MCF 10A (cell line): Measurements from ENCODE around the gene ERCC8. TPM values are rescaled to one million over a fixed set of nuclear protein-coding genes. Genes with fewer than 3 reads are reported as not detected.
A peak's percentile ranks its signal among the peaks of the same experiment; 100 is the strongest.

ENCODE experiments used
- BruUV-seq: library from RNA; stranded (reverse); fragments of 400-500 nt; replicated peaks from 2 replicates; lab custom pipeline; 2021; lab: Mats Ljungman, UMichigan
- CTCF ChIA-PET: fragments of 300-600 bp; sonication (Branson Sonifier 250); formaldehyde crosslinking; extraction: SDS; loops from one replicate; lab custom pipeline; 2021; ENCODE audit warnings: antibody characterized with exemption, inconsistent platforms; lab: Yijun Ruan, JAX
- POLR2A ChIA-PET: fragments of 300-600, 350-650 bp; sonication (Branson Sonifier 250); formaldehyde crosslinking; extraction: SDS; loops from one replicate; lab custom pipeline; 2020; ENCODE audit warnings: antibody characterized with exemption, inconsistent platforms; lab: Yijun Ruan, JAX
- DNase-seq: peaks from one replicate; pipeline ENCODE4 v3.0.0-alpha.2; 2018; ENCODE audit not compliant: unreplicated experiment
- H3K27ac Mint-ChIP-seq: one replicate; pipeline ENCODE4 v1.8.0; 2022; ENCODE audit warnings: mild to moderate bottlenecking, low read depth, mixed read lengths; ENCODE audit not compliant: unreplicated experiment
- H3K27me3 Mint-ChIP-seq: one replicate; pipeline ENCODE4 v1.8.0; 2022; ENCODE audit warnings: mixed read lengths; ENCODE audit not compliant: insufficient read depth, unreplicated experiment
- H3K36me3 Mint-ChIP-seq: one replicate; pipeline ENCODE4 v1.8.0; 2022; ENCODE audit warnings: mild to moderate bottlenecking, moderate library complexity, mixed read lengths; ENCODE audit not compliant: insufficient read depth, unreplicated experiment
- H3K4me1 Mint-ChIP-seq: one replicate; pipeline ENCODE4 v1.8.0; 2022; ENCODE audit warnings: mixed read lengths; ENCODE audit not compliant: insufficient read depth, unreplicated experiment
- H3K4me3 Mint-ChIP-seq: one replicate; pipeline ENCODE4 v1.8.0; 2022; ENCODE audit warnings: mild to moderate bottlenecking, moderate library complexity, mixed read lengths; ENCODE audit not compliant: unreplicated experiment
- H3K9me3 Mint-ChIP-seq: one replicate; pipeline ENCODE4 v1.8.0; 2022; ENCODE audit warnings: mixed read lengths; ENCODE audit not compliant: unreplicated experiment
- intact Hi-C: fragments of 100-400 bp; cut with micrococcal nuclease; formaldehyde crosslinking; loops from 2 replicates; pipeline ENCODE4 v1.14.1; 2022
- total RNA-seq: library from RNA; stranded (reverse); gene quantifications from 2 replicates; pipeline ENCODE4 v1.2.3, GENCODE V29; 2022
- TF ChIP-seq, protein P1 (sequence below): fragments of 200-600 bp; IDR thresholded peaks from one replicate; pipeline ENCODE4 v1.8.0; 2022; ENCODE audit warnings: antibody characterized with exemption, mild to moderate bottlenecking; ENCODE audit not compliant: unreplicated experiment

Gene ERCC8
- total RNA-seq, 1 experiment from 2014 or later, result 17.2 TPM

DNA sequence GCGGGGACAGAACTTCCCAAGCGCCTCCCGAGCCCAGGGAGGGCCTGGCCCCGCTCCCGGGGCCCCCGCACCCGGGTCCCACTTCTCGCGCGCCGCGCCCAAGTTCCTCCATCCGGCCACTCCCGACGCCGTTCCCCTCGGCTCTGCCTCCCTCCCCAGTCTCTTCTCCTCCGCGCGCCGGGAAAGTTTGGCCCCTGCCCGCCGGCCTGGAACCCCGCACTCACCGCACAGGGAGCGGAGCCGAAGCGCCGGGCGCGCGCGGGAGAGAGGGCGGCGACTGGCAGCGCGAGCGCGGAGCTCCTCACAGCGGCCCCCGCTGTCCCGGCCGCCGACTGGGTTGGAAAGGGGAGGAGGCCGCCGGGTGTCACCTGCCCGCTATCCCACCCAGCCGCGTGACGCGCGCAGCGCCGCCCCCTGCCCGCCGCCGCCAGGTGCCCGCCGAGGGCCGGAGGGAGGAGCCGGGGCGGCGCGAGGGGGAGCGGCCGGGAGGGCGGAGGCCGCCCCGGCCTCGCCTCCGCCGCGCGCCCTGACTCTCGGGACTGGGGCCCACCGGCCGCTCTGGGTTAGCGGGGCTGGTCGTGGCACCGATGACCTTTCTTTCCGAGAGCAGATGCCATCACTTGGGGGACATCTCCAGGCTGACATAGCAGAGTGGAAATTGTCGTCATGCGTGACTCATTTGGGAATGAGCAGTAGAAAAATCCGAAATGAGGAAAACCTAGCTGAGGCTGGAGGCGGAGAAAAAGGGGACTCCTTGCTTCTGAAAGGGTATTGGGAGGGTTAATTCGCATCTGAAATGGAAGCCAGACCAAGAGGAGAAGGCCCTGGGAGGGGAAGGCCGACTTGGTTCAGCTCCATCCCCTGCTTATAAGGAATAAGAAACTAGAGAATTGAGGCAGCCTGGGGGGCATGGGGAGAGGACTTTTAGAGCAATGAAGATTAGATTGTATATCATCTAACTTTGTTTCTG, 100.6 kb downstream of the ERCC8 start, which contains the start of gene ELOVL7:
ELOVL7 (minus strand) TSS at position 334 of the 970 bp plus-strand sequence. CDS start 56,872 bp downstream, outside the sequence.
- intact Hi-C loops, result loop anchor here (1.0 to 5.0 kb wide), 3 partner anchors 39 to 167 kb away; no protein-coding TSS in a partner anchor
- H3K27ac Mint-ChIP-seq, result peak within 1 kb of the TSS; percentile 75
- peak; percentile 76 for DNase-seq
- peak within 1 kb of the TSS; percentile 88 for H3K4me3 Mint-ChIP-seq
- ChIA-PET CTCF (interaction anchor here (0.5 to 2.1 kb wide), 11 partner anchors 9 to 1313 kb away, joined by 3 to 12 read pairs (median 3); no protein-coding TSS in a partner anchor), POLR2A (interaction anchor here (0.7 to 3.3 kb wide), 11 partner anchors 9 to 156 kb away, joined by 3 to 31 read pairs (median 4); partner anchors contain the start of gene DEPDC1B)
- BruUV-seq, result no TSS peak
- TF ChIP-seq, protein P1, sequence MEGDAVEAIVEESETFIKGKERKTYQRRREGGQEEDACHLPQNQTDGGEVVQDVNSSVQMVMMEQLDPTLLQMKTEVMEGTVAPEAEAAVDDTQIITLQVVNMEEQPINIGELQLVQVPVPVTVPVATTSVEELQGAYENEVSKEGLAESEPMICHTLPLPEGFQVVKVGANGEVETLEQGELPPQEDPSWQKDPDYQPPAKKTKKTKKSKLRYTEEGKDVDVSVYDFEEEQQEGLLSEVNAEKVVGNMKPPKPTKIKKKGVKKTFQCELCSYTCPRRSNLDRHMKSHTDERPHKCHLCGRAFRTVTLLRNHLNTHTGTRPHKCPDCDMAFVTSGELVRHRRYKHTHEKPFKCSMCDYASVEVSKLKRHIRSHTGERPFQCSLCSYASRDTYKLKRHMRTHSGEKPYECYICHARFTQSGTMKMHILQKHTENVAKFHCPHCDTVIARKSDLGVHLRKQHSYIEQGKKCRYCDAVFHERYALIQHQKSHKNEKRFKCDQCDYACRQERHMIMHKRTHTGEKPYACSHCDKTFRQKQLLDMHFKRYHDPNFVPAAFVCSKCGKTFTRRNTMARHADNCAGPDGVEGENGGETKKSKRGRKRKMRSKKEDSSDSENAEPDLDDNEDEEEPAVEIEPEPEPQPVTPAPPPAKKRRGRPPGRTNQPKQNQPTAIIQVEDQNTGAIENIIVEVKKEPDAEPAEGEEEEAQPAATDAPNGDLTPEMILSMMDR, result no peak
- H3K36me3 Mint-ChIP-seq, result no peaks in the 10 kb centered on the region
- H3K9me3 Mint-ChIP-seq, result no peaks in the 10 kb centered on the region
- H3K27me3 Mint-ChIP-seq, result no peaks in the 10 kb centered on the region
- H3K4me1 Mint-ChIP-seq, result peaks cover 18% of the 10 kb centered on the region

DNA sequence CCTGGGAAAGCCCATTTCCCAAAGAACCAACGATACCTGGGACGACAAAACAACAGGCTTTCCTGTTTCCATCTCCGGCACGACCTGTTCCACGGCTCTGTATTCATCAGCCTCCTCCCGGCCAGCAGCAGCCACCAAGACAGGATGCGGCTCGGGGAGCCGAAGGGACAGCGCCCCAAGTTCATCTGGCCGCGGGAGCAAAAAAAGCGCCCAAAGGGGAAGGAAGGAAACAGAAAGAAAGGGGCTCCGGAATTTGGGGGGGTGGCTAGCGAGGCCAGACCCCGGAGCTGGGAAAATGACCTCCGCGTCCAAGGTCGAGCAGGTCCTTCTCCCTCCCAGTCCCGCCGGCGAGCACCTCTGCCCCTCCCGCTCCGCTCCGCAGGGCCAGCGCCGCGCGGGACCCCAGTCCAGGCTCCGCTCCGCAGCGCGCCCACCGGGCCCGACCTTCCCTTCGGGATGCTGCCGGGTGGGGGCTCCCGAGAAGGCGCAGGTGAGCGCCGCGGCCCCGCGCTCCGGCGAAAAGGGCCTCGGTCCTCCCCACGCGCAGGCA, 101.4 kb downstream of the ERCC8 start:
- H3K4me1 Mint-ChIP-seq, result peaks cover 18% of the 10 kb centered on the region
- DNase-seq, result peak; percentile 27
- POLR2A ChIA-PET, result interaction anchor here (0.6 to 3.3 kb wide), 12 partner anchors 9 to 1113 kb away, joined by 3 to 31 read pairs (median 6); partner anchors contain the start of gene DEPDC1B

DNA sequence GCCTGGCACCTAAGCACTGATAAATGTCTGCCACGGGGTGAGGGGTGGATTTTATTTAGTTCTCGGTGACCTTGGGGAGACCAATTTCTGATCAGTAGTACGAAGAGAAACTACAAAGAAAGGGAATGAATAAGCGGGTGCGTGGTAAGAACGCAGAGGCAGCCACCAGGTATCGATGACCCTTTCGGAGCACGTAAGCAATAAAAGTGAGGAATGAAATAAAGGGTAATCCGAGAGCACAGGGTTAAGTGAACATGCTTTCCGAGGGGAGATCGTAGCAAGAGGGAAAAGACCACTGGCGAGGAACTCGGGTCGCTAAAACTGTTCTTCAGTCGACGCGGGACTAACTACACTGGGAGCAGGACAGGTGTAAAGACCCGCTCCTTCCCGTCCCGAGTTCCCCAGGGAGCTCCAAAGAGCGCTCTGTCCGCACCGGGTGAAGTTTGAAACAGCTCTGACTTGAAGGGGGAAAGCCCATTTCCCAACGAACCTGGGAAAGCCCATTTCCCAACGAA, 101.9 kb downstream of the ERCC8 start:
- Mint-ChIP-seq H3K36me3 (no peaks in the 10 kb centered on the region), H3K4me1 (peaks cover 23% of the 10 kb centered on the region), H3K27me3 (no peaks in the 10 kb centered on the region), H3K9me3 (no peaks in the 10 kb centered on the region), H3K4me3 (peak overlapping the region; percentile 88), H3K27ac (peak overlapping the region; percentile 75)
- TF ChIP-seq, protein P1, result no peak
- intact Hi-C loops, result loop anchor here (5.0 kb wide), 2 partner anchors 146 to 166 kb away; no protein-coding TSS in a partner anchor
- ChIA-PET CTCF (interaction anchor here (0.6 to 2.2 kb wide), 8 partner anchors 9 to 1819 kb away, joined by 3 to 12 read pairs (median 4); partner anchors contain the start of gene DEPDC1B), POLR2A (interaction anchor here (0.6 to 3.3 kb wide), 10 partner anchors 10 to 1113 kb away, joined by 3 to 31 read pairs (median 4); partner anchors contain the start of gene DEPDC1B)
- BruUV-seq, result no TSS peak
- no peak for DNase-seq

More for the DNA sequence above, 101.4 kb downstream of the ERCC8 start:
- no peaks in the 10 kb centered on the region for H3K9me3 Mint-ChIP-seq
- intact Hi-C loops, result loop anchor here (5.0 kb wide), 2 partner anchors 146 to 166 kb away; no protein-coding TSS in a partner anchor
- BruUV-seq, result no TSS peak
- no peaks in the 10 kb centered on the region for H3K36me3 Mint-ChIP-seq
- CTCF ChIA-PET, result interaction anchor here (0.8 to 2.2 kb wide), 6 partner anchors 10 to 947 kb away, joined by 3 to 12 read pairs (median 6); partner anchors contain the start of gene DEPDC1B
- no peaks in the 10 kb centered on the region for H3K27me3 Mint-ChIP-seq
- H3K27ac Mint-ChIP-seq, result peak overlapping the region; percentile 75
- TF ChIP-seq, protein P1, result no peak
- H3K4me3 Mint-ChIP-seq, result peak overlapping the region; percentile 88
